IMR-90 (cell line): ENCODE measurements around the gene BTD. TPM values are rescaled to one million over a fixed set of nuclear protein-coding genes. Genes with fewer than 3 reads are reported as not detected.

Experiments used
- ATAC-seq: fragments of 200-7000 bp; cut with Tn5 transposase; 2 replicates; pipeline ENCODE4 v1.9.1; 2020; ENCODE audit warnings: low read depth, mild to moderate bottlenecking, moderate library complexity
- BruUV-seq: library from RNA; stranded (reverse); fragments of 400-500 nt; replicated peaks from 2 replicates; lab custom pipeline; 2021; lab: Mats Ljungman, UMichigan
- CTCF ChIA-PET: fragments of 300-600 bp; formaldehyde crosslinking; extraction: SDS; loops from one replicate; lab custom pipeline; 2021; ENCODE audit warnings: antibody characterized with exemption; lab: Yijun Ruan, JAX
- POLR2A ChIA-PET: fragments of 300-600 bp; sonication (Branson Sonifier 250); formaldehyde crosslinking; loops from one replicate; lab custom pipeline; 2022; ENCODE audit warnings: antibody characterized with exemption; ENCODE audit not compliant: unreplicated experiment; lab: Charles Lee
- DNase-seq: peaks from one replicate; pipeline ENCODE4 v3.0.0; 2013
- H2AFZ ChIP-seq: replicated peaks from 2 replicates; pipeline ENCODE3; 2013; ENCODE audit warnings: low read length, mild to moderate bottlenecking; ENCODE audit not compliant: poor library complexity
- H2AK5ac ChIP-seq: 2 replicates; pipeline ENCODE4 v1.6.1; 2013; ENCODE audit warnings: low read depth, low read length, inconsistent platforms
- H2AK9ac ChIP-seq: replicated peaks from 2 replicates; pipeline ENCODE3; 2013; ENCODE audit warnings: mild to moderate bottlenecking, low read depth, low read length, moderate library complexity; ENCODE audit not compliant: poor library complexity
- H2BK120ac ChIP-seq: 2 replicates; pipeline ENCODE4 v1.6.1; 2013; ENCODE audit warnings: low read depth, low read length, inconsistent platforms
- H2BK15ac ChIP-seq: 3 replicates; pipeline ENCODE4 v1.6.1; 2013; ENCODE audit warnings: low read depth, low read length, inconsistent platforms
- H2BK20ac ChIP-seq: 2 replicates; pipeline ENCODE4 v1.6.1; 2013; ENCODE audit warnings: low read depth, mild to moderate bottlenecking, inconsistent platforms, low read length, moderate library complexity
- H2BK5ac ChIP-seq: 2 replicates; pipeline ENCODE4 v1.6.1; 2013; ENCODE audit warnings: mild to moderate bottlenecking, low read depth, low read length, inconsistent platforms; ENCODE audit not compliant: poor library complexity, severe bottlenecking
- H3K14ac ChIP-seq: replicated peaks from 2 replicates; pipeline ENCODE4 v1.6.1; 2013; ENCODE audit warnings: low read depth, low read length, inconsistent platforms
- H3K18ac ChIP-seq: 2 replicates; pipeline ENCODE4 v1.6.1; 2013; ENCODE audit warnings: low read depth, low read length, control low read depth
- H3K23ac ChIP-seq: 2 replicates; pipeline ENCODE4 v1.6.1; 2013; ENCODE audit warnings: low read depth, low read length, inconsistent platforms
- H3K27ac ChIP-seq: 2 replicates; pipeline ENCODE4 v1.5.1; 2013; ENCODE audit warnings: mild to moderate bottlenecking, control low read depth, low read length; ENCODE audit not compliant: insufficient read depth
- H3K27me3 ChIP-seq: 2 replicates; pipeline ENCODE4 v1.6.1; 2013; ENCODE audit warnings: low read length; ENCODE audit not compliant: control insufficient read depth, insufficient read depth
- H3K36me3 ChIP-seq: 2 replicates; pipeline ENCODE4 v1.6.1; 2013; ENCODE audit warnings: low read length, mixed read lengths; ENCODE audit not compliant: control insufficient read depth, insufficient read depth
- H3K4ac ChIP-seq: 2 replicates; pipeline ENCODE4 v1.6.1; 2013; ENCODE audit warnings: low read depth, low read length, inconsistent platforms
- H3K4me1 ChIP-seq: 2 replicates; pipeline ENCODE4 v1.6.1; 2013; ENCODE audit warnings: low read length, mixed read lengths; ENCODE audit not compliant: control insufficient read depth, insufficient read depth
- H3K4me2 ChIP-seq: 2 replicates; pipeline ENCODE4 v1.6.1; 2013; ENCODE audit warnings: low read depth, mild to moderate bottlenecking, control low read depth, low read length, moderate library complexity
- H3K4me3 ChIP-seq: 2 replicates; pipeline ENCODE4 v1.5.1; 2013; ENCODE audit warnings: low read depth, mild to moderate bottlenecking, control low read depth, low read length, moderate library complexity; ENCODE audit not compliant: insufficient read depth
- H3K56ac ChIP-seq: 2 replicates; pipeline ENCODE4 v1.6.1; 2013; ENCODE audit warnings: low read length, inconsistent platforms; ENCODE audit not compliant: insufficient read depth; ENCODE audit errors: extremely low read depth
- H3K79me1 ChIP-seq, 2 experiments: 2 replicates each; pipeline ENCODE4 v1.6.1; 2013; ENCODE audit warnings: low read length in 2 of 2, inconsistent platforms in 1 of 2, low read depth in 1 of 2
- H3K9ac ChIP-seq: 2 replicates; pipeline ENCODE4 v1.6.1; 2013; ENCODE audit warnings: low read depth, low read length, control low read depth
- H3K9me1 ChIP-seq: 2 replicates; pipeline ENCODE4 v1.6.1; 2013; ENCODE audit warnings: low read length, inconsistent platforms; ENCODE audit not compliant: insufficient read depth
- H3K9me3 ChIP-seq: 2 replicates; pipeline ENCODE4 v1.6.1; 2013; ENCODE audit warnings: low read length; ENCODE audit not compliant: control insufficient read depth, insufficient read depth
- H4K20me1 ChIP-seq: 2 replicates; pipeline ENCODE4 v1.6.1; 2013; ENCODE audit warnings: low read length, inconsistent platforms; ENCODE audit not compliant: insufficient read depth
- H4K5ac ChIP-seq: 2 replicates; pipeline ENCODE4 v1.6.1; 2013; ENCODE audit warnings: mild to moderate bottlenecking, low read depth, low read length, control low read depth
- H4K8ac ChIP-seq, 2 experiments: 2 replicates each; pipeline ENCODE4 v1.6.1; 2013; ENCODE audit warnings: low read depth in 2 of 2, low read length in 2 of 2, control low read depth in 1 of 2, inconsistent platforms in 1 of 2
- H4K91ac ChIP-seq: 2 replicates; pipeline ENCODE4 v1.6.1; 2013; ENCODE audit warnings: low read depth, low read length, inconsistent platforms; ENCODE audit not compliant: insufficient read depth
- BHLHE40 ChIP-seq: fragments of 150-350 bp; IDR thresholded peaks from 2 replicates; pipeline ENCODE4 v1.6.1; 2016; ENCODE audit warnings: mild to moderate bottlenecking, low read depth, low read length
- CEBPB ChIP-seq: IDR thresholded peaks from 2 replicates; pipeline ENCODE4 v1.6.1; 2012; ENCODE audit warnings: low read depth, low read length, improper control_type of control experiment
- CHD1 ChIP-seq: IDR thresholded peaks from 2 replicates; pipeline ENCODE4 v1.6.1; 2012; ENCODE audit warnings: low read depth, low read length, improper control_type of control experiment
- FOS ChIP-seq: fragments of 150-350 bp; IDR thresholded peaks from 2 replicates; pipeline ENCODE4 v1.6.1; 2016; ENCODE audit warnings: low read depth, low read length
- MAFK ChIP-seq: IDR thresholded peaks from 2 replicates; pipeline ENCODE4 v1.6.1; 2012; ENCODE audit warnings: low read depth, low read length, improper control_type of control experiment
- MAZ ChIP-seq: IDR thresholded peaks from 2 replicates; pipeline ENCODE4 v1.6.1; 2012; ENCODE audit warnings: low read depth, mild to moderate bottlenecking, low read length, improper control_type of control experiment, moderate library complexity, borderline replicate concordance
- MXI1 ChIP-seq: IDR thresholded peaks from 2 replicates; pipeline ENCODE4 v1.6.1; 2012; ENCODE audit warnings: low read depth, mild to moderate bottlenecking, low read length, moderate library complexity, borderline replicate concordance
- NFE2L2 ChIP-seq: fragments of 150-350 bp; IDR thresholded peaks from 2 replicates; pipeline ENCODE4 v1.6.1; 2016; ENCODE audit warnings: low read depth, mild to moderate bottlenecking, low read length
- POLR2A ChIP-seq: IDR thresholded peaks from 2 replicates; pipeline ENCODE4 v1.6.1; 2012; ENCODE audit warnings: mild to moderate bottlenecking, low read depth, low read length
- RAD21 ChIP-seq: IDR thresholded peaks from 2 replicates; pipeline ENCODE4 v1.6.1; 2012; ENCODE audit warnings: low read length, improper control_type of control experiment
- RCOR1 ChIP-seq: IDR thresholded peaks from 2 replicates; pipeline ENCODE4 v1.6.1; 2012; ENCODE audit warnings: mild to moderate bottlenecking, low read length, improper control_type of control experiment; ENCODE audit not compliant: insufficient replicate concordance
- RFX5 ChIP-seq: IDR thresholded peaks from 2 replicates; pipeline ENCODE4 v1.8.0; 2012; ENCODE audit warnings: low read depth, mild to moderate bottlenecking, low read length, moderate library complexity
- SMC3 ChIP-seq: fragments of 150-350 bp; IDR thresholded peaks from 2 replicates; pipeline ENCODE4 v1.6.1; 2016; ENCODE audit warnings: low read depth, mild to moderate bottlenecking, antibody characterized with exemption, low read length, moderate library complexity
- WGBS, 2 experiments: methylation state at CpG; one replicate each; pipeline versions ENCODE4 v1.1.5 to v1.1.7; 2013; ENCODE audit warnings: missing lambda C conversion rate in 2 of 2; ENCODE audit not compliant: insufficient read length in 1 of 2; ENCODE audit errors: extremely low coverage in 2 of 2; 5-methylcytosine and 5-hydroxymethylcytosine counted together
- dilution Hi-C: fragments of 300-500 bp; cut with HindIII; formaldehyde crosslinking; loops from one replicate; pipeline ENCODE4 v1.14.3; 2018; ENCODE audit warnings: low sequenced_read_pairs; ENCODE audit not compliant: unreplicated experiment
- in situ Hi-C: fragments of 300-500 bp; cut with MboI; formaldehyde crosslinking; loops from 3 replicates; pipeline ENCODE4 v1.14.3; 2019; ENCODE audit warnings: low sequenced_read_pairs, inconsistent platforms, mixed read lengths
- intact Hi-C: fragments of 100-400 bp; cut with micrococcal nuclease; formaldehyde crosslinking; loops from 2 replicates; pipeline ENCODE4 v1.10.0; 2022
- polyA plus RNA-seq, 3 experiments: library from polyadenylated mRNA; depleted of rRNA; stranded (reverse); fragments of >200 nt; gene quantifications; 2 replicates each; pipeline ENCODE4 v1.2.3, GENCODE V29; 2012; ENCODE audit warnings: low replicate concordance in 1 of 3
- total RNA-seq: library from RNA; depleted of rRNA; stranded (reverse); fragments of >200 nt; gene quantifications from 2 replicates; pipeline ENCODE4 v1.2.3, GENCODE V29; 2012
- TF ChIP-seq, protein P1 (sequence below): conservative IDR thresholded peaks from 2 replicates; pipeline ENCODE4 v1.5.1; 2012; ENCODE audit warnings: mild to moderate bottlenecking, low read depth, low read length, improper control_type of control experiment
- TF ChIP-seq, protein P2 (sequence below): fragments of 150-350 bp; IDR thresholded peaks from 2 replicates; pipeline ENCODE4 v1.6.1; 2016; ENCODE audit warnings: low read depth, mild to moderate bottlenecking, low read length, moderate library complexity, borderline replicate concordance
- TF ChIP-seq, protein P3 (sequence below): fragments of 150-350 bp; IDR thresholded peaks from 2 replicates; pipeline ENCODE4 v1.6.1; 2017; ENCODE audit warnings: mild to moderate bottlenecking, antibody characterized with exemption, low read length, low read depth

The BTD gene
- total and polyA plus RNA-seq, 2 of the 4 experiments (the other 2 are of a cell fraction), result 14.8 to 21.1 TPM

DNA sequence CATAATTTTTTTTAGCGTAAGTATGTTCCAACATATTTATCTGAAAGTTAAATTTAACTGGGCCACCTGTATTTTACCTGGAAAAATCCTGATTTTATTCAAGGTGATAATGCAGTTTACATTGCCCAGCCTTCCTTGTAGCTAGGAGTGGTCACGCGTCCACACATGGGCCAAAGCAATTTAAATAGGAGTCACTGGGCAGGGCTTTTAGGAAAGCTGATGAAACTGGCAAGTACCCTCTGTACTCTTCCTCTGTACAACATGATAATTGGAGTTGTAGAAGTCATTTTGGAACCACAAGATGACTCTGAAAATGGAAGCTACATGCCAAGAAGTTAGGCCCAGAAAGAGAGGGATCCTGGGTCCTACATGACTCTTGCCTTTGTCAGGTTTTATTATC lies 9.5 kb downstream of the BTD start:
- DNase-seq, result no peak
- H3K9me1 ChIP-seq, result no peaks in the 10 kb centered on the region
- H4K5ac ChIP-seq, result no peak overlapping the region
- no peak overlapping the region for H2BK5ac ChIP-seq
- BruUV-seq, result no TSS peak
- H4K8ac ChIP-seq, result no peak overlapping the region
- H3K4ac ChIP-seq, result no peak overlapping the region
- H3K9me3 ChIP-seq, result no peaks in the 10 kb centered on the region
- no peak overlapping the region for H4K91ac ChIP-seq
- no peak overlapping the region for H3K4me2 ChIP-seq
- no peak overlapping the region for H3K27ac ChIP-seq
- H3K18ac ChIP-seq, result no peak overlapping the region
- no peak overlapping the region for H2BK120ac ChIP-seq
- H3K4me1 ChIP-seq, result peaks cover 2% of the 10 kb centered on the region; the same call in 1 of the 2 replicates
- no peaks in the 10 kb centered on the region for H3K36me3 ChIP-seq
- no peak overlapping the region for H2AK5ac ChIP-seq
- dilution Hi-C loops (no loop called here), in situ Hi-C loops (no loop called here), intact Hi-C loops (no loop called here)
- no peak overlapping the region for H2AK9ac ChIP-seq
- H3K4me3 ChIP-seq, result no peak overlapping the region
- H3K56ac ChIP-seq, result no peak overlapping the region
- H2AFZ ChIP-seq, result no peak overlapping the region
- H3K9ac ChIP-seq, result no peak overlapping the region
- POLR2A ChIA-PET, result no interaction called here
- WGBS, 2 experiments, result no CpG with 5 or more reads among the region's 3 CpGs
- no peak overlapping the region for H2BK15ac ChIP-seq
- H2BK20ac ChIP-seq, result no peak overlapping the region
- no peak overlapping the region for H3K14ac ChIP-seq
- ATAC-seq, result no peak
- peaks cover 0 to 4% of the 10 kb centered on the region in 2 experiments; a peak in 2 of 4 replicates for H3K79me1 ChIP-seq
- TF ChIP-seq MXI1, result no peak
- no peak for TF ChIP-seq CEBPB
- TF ChIP-seq RAD21, result no peak
- no peak for TF ChIP-seq SMC3
- TF ChIP-seq FOS, result no peak
- TF ChIP-seq MAFK, result no peak
- no peak for TF ChIP-seq BHLHE40
- TF ChIP-seq, protein P1, sequence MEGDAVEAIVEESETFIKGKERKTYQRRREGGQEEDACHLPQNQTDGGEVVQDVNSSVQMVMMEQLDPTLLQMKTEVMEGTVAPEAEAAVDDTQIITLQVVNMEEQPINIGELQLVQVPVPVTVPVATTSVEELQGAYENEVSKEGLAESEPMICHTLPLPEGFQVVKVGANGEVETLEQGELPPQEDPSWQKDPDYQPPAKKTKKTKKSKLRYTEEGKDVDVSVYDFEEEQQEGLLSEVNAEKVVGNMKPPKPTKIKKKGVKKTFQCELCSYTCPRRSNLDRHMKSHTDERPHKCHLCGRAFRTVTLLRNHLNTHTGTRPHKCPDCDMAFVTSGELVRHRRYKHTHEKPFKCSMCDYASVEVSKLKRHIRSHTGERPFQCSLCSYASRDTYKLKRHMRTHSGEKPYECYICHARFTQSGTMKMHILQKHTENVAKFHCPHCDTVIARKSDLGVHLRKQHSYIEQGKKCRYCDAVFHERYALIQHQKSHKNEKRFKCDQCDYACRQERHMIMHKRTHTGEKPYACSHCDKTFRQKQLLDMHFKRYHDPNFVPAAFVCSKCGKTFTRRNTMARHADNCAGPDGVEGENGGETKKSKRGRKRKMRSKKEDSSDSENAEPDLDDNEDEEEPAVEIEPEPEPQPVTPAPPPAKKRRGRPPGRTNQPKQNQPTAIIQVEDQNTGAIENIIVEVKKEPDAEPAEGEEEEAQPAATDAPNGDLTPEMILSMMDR, result no peak
- TF ChIP-seq MAZ, result no peak
- TF ChIP-seq POLR2A, result no peak
- TF ChIP-seq RFX5, result no peak
- TF ChIP-seq, protein P2, sequence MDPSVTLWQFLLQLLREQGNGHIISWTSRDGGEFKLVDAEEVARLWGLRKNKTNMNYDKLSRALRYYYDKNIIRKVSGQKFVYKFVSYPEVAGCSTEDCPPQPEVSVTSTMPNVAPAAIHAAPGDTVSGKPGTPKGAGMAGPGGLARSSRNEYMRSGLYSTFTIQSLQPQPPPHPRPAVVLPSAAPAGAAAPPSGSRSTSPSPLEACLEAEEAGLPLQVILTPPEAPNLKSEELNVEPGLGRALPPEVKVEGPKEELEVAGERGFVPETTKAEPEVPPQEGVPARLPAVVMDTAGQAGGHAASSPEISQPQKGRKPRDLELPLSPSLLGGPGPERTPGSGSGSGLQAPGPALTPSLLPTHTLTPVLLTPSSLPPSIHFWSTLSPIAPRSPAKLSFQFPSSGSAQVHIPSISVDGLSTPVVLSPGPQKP, result no peak
- TF ChIP-seq, protein P3, sequence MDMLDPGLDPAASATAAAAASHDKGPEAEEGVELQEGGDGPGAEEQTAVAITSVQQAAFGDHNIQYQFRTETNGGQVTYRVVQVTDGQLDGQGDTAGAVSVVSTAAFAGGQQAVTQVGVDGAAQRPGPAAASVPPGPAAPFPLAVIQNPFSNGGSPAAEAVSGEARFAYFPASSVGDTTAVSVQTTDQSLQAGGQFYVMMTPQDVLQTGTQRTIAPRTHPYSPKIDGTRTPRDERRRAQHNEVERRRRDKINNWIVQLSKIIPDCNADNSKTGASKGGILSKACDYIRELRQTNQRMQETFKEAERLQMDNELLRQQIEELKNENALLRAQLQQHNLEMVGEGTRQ, result no peak
- TF ChIP-seq RCOR1, result no peak
- no peak for TF ChIP-seq NFE2L2
- no peak for TF ChIP-seq CHD1
- H4K20me1 ChIP-seq, result no peaks in the 10 kb centered on the region
- CTCF ChIA-PET, result no interaction called here
- H3K27me3 ChIP-seq, result no peaks in the 10 kb centered on the region
- no peak overlapping the region for H3K23ac ChIP-seq
